Stimulated activated CD8-positive, alpha-beta memory T cell treated with anti-CD3 and anti-CD28 coated beads, Interleukin-12 subunit alpha, Interleukin-12 subunit beta, amount 100 ng/mL, for 1 hour (primary cell): ENCODE measurements around the gene C4orf46.

Experiments
- DNase-seq: peaks from one replicate; pipeline ENCODE4 v3.0.0-alpha.2; 2020; ENCODE audit warnings: low read depth

Gene C4orf46

DNA sequence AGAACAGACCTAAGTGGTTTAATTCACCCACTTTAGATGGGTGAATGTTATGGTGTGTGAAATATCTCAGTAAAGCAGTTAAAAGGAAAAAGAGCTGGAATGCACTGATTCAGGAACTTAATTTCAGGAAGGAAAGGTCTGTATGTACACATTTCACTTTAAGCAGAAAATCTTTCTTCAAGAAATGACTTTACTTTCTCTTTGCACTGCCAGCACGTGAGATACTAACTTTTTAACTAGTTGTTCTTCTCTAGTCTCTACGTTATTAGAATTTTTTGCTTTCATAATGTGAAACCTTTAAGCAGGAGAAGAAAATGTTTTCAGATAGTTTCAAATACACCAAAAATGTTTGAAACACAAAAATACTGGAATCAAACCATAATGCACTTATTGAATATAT, 18.8 kb downstream of the C4orf46 start:
- DNase-seq = no peak

DNA sequence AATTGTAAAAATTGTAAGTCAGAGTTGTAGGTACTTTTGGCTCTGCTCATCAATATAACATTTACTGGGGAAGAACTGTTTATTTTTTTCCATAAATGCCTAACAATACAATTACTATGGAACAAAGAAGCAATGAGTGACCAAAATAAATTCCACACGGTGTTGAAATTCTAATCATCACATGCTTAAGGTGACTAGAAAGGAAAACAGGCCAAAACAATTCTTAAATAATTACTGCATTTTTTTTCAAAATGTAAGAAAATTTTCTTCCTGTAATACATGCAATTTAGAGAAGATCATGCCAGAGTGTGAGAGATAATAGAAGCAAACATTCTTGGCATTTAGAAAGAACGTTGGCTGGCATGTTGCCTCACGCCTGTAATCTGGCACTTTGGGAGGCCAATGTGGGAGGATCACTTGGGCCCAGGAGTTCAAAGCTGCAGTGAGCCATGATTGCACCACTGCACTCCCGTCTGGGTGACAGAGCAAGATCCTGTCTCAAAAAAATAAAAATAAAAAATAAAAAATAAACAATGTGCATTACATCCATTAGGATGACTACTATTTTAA, 22.5 kb downstream of the C4orf46 start:
- no peak for DNase-seq

DNA sequence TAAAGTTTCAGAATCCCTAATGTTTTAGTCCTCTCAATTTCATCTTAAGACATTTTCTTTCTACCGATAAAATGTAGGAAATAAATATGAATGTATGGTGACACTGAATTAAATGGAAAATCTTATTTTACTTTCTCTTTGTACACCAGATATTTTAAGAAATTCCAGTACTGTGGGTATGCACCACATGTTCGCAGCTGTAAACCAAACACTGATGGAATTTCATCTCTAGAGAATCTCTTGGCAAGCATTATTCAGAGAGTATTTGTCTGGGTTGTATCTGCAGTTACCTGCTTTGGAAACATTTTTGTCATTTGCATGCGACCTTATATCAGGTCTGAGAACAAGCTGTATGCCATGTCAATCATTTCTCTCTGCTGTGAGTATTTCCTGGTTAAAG, 26.9 kb downstream of the C4orf46 start:
- no peak for DNase-seq

DNA sequence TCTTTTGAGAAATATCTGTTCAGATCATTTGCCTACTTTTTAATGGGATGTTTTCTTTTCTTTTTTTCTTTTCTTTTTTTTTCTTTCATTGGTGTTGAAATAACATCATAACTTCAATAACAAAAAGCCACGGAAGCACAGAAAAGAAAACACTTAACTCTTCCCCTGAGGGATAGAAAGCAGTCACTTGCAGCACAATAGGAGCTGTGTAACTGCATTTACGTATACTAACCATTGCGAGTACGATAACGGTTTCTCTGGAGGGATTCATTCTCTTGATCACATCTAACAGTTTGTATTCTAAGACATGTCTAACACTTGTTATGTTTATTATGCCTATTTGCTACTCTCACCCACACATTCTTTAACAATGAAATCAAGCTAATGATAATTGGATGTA, 27.3 kb downstream of the C4orf46 start:
- DNase-seq = no peak

DNA sequence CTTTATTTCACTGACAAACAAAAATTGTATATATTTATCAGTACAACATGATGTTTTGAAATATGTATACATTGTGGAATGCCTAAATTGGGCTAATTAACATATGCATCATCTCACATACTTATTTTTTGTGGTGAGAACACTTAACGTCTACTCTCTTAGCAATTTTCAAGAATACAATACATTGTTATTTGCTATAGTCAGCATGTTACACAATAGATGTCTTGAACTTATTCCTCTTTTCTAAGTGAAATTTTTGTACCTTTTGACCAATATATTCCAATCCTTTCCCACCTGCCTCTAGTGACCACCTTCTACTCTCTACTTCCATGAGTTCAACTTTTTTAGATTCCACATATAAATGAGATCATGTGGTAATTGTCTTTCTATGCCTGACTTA, 35.1 kb downstream of the C4orf46 start:
- no peak for DNase-seq

DNA sequence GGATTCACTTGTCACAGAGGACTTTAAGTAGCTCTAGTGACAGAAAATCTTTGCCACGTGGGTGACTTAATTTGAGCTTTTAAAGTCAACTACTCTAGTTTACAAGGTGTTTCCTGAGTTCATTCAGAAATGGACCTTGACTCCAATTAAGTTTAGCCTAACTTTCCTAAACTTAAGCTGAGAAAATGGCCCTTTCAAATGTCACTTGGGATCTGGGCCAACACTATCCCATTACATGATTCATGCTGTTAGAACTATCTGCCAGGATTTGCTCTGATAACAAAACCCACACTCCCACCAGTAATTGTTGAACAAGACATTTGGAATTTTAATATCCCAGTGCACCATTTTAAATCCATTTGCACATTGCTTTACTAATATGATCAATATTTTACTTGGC, 40.8 kb downstream of the C4orf46 start:
- DNase-seq = no peak

DNA sequence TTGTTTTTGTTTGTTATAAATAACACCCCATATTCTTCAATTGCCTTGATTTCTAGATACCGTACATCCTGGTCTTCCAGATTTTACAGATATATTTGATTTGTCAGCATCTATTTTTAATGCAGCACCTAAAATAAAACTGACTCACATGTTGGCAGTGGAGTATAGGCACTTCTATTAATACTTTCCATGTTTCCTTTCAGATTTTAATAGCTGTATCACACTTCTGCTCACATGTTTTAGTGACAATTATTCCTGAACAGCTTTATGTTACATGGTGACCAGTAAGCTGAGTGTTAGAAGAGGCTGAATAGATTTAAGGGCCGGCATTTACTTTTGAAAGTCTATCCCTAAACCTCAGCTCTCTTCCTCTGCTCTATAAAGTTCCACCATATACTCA, 46.1 kb downstream of the C4orf46 start:
- no peak for DNase-seq

DNA sequence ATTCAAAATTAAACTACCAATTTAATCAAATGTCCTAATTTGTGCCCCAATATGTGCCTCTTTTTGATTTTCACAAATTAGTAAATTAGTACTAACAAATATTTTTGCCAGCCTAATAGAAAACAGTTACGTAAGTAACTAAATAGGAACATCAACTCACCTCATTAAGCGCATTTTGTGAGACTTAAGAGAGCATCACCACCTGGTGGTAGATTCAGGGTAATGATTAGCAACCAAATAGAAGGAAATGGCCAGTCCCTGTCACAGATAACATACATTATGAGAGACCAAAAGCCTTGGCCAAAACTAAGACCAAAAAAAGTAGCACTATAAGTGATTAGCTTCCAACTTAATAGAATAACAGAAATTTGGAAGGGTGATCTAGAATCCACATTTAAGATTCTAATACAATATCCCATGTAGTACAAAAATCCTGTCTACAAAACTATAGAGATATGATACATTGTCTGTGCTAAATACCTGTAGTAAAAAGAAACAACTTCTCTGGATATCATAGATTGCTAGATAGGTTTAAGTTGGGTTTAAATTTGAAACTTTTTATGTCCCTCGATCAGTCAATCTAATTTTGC, 46.7 kb downstream of the C4orf46 start:
- DNase-seq = no peak

DNA sequence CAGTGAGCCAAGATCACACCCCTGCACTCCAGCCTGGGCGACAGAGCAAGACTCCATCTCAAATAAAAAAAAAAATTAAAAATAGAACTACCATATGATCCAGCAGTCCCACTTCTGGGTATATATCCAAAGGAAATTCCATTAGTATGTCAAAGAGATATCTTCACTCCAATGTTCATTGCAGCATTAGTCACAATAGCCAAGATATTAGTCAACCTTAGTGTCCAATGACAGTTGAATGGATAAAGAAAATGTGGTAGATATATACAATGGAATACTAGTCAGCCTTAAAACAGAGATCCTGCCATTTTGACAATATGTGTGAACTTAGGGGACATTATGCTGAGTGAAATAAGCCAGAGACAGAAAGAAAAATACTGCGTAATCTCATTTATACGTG, 49.4 kb downstream of the C4orf46 start:
- no peak for DNase-seq

DNA sequence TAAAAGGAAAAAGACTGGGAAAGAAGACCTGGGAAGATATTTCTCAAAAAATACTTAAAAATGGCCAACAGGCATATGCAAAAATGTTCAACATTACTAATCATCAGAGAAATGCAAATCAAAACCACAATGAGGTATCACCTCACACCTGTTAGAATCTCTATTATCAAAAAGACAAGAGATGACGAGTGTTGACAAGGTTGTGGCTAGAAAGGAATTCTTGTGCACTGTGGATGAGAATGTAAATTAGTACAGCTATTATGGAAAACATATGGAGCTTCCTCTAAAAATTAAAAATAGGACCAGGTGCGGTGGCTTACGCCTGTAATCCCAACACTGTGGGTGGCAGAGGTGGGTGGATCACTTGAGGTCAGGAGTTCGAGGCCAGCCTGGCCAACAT, 50.0 kb downstream of the C4orf46 start:
- DNase-seq = no peak

DNA sequence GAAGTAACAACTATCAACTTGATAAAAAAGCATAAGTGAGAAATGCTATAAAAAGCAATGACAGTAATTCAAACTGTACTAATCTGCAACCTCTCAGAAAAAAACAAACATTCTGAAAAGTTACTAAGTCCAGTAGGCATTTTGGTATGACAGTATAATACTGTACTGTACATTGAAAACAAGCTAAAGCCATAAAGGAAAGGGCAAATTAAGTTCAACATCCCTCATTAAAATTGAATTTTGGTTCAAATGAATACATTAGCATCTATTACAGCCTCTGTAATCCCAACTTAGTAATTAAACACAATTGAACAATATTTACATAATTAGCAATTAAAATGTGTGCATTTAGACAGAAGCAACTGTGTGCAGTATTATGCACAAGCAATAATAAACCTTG, 53.7 kb downstream of the C4orf46 start:
- DNase-seq = no peak
